ENCODE results near the gene EDRF1. TPM values are rescaled to one million over a fixed set of nuclear protein-coding genes. Genes with fewer than 3 reads are reported as not detected.
A peak's percentile ranks its signal among the peaks of the same experiment; 100 is the strongest.

EDRF1 gene
- total and polyA plus RNA-seq, 2 donors: 13.3 to 58.6 TPM

GRCh38 chr10:125720002-125720382, 483 bp downstream of the EDRF1 start:
- Histone ChIP-seq H3K36me3 (ENCODE audit: insufficient read depth) (peaks cover 4% of the 10 kb centered on the region), H3K27ac (ENCODE audit: low read depth) (peak overlapping the region; percentile 74), H3K4me1 (ENCODE audit: insufficient read depth) (no peaks in the 10 kb centered on the region), H3K4me3 (ENCODE audit: low read depth, low read length) (peak overlapping the region; percentile 86)
- no peak for DNase-seq (ENCODE audit: extremely low spot score)
- WGBS: 2% methylated on average over 15 of the region's 15 CpGs

DNA sequence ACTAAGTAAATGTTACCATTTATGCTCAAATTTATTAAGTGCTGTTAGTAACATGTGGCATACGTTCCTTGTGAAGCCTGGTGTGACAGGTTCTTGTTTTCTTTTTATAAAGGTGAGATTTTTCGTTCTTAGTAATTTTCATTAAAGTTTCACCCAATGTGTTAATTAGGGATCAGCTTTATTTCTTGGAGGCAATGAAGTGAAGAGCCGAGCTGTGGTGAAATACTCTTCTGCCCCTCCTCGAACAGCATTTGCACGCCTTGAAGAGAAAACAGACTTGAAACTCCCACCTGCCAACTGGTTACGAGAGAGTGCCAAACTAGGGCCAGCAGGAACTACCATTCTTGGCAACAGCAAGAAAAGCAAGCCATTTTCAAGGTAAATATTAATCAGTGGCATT, 1.5 kb downstream of the EDRF1 start:
- Histone ChIP-seq H3K4me3 (ENCODE audit: low read depth, low read length) (no peak overlapping the region), H3K4me1 (ENCODE audit: insufficient read depth) (no peaks in the 10 kb centered on the region)
- WGBS: 90% methylated on average over 6 of the region's 6 CpGs

GRCh38 chr10:125722811-125723210, 3.3 kb downstream of the EDRF1 start:
- Histone ChIP-seq H3K27ac (ENCODE audit: low read depth) (no peak overlapping the region), H3K36me3 (ENCODE audit: insufficient read depth) (peaks cover 6% of the 10 kb centered on the region), H3K4me1 (ENCODE audit: insufficient read depth) (no peaks in the 10 kb centered on the region), H3K4me3 (ENCODE audit: low read depth, low read length) (no peak overlapping the region)
- DNase-seq (ENCODE audit: extremely low spot score): no peak
- WGBS: 93% methylated on average over 1 of the region's 1 CpG

More for the DNA sequence above, 1.5 kb downstream of the EDRF1 start:
- DNase-seq (ENCODE audit: extremely low spot score): no peak
- Histone ChIP-seq H3K27ac (ENCODE audit: low read depth) (no peak overlapping the region), H3K36me3 (ENCODE audit: insufficient read depth) (peaks cover 6% of the 10 kb centered on the region)

GRCh38 chr10:125726914-125727313, 7.4 kb downstream of the EDRF1 start:
- no peaks in the 10 kb centered on the region for H3K4me1 ChIP-seq (ENCODE audit: insufficient read depth)
- no peak overlapping the region for H3K27ac ChIP-seq (ENCODE audit: low read depth)
- DNase-seq (ENCODE audit: extremely low spot score): no peak
- WGBS: 93% methylated on average over 7 of the region's 7 CpGs
- H3K4me3 ChIP-seq (ENCODE audit: low read depth, low read length): no peak overlapping the region
- H3K36me3 ChIP-seq (ENCODE audit: insufficient read depth): peaks cover 10% of the 10 kb centered on the region

GRCh38 chr10:125727436-125727835, 7.9 kb downstream of the EDRF1 start:
- DNase-seq (ENCODE audit: extremely low spot score): no peak
- 57% methylated on average over 3 of the region's 3 CpGs for WGBS
- H3K36me3 ChIP-seq (ENCODE audit: insufficient read depth): peaks cover 10% of the 10 kb centered on the region

DNA sequence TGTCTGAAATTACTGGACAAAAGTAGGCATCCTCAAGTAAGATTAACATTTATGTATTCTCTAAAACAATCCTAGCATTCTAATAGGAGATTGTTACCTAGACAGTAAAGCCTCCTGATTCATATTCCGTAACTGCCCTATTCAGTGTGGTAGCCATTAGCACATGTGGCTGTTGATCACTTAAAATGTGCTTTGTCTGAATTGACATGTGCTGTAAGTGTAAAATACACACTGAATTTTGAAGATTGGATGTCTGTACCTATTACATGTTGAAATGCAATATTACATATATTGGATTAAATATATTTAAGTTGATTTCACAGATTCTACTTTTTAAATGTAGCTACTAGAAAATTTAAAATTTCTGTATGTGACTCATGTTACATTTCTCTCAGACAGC, 14.6 kb downstream of the EDRF1 start:
- Histone ChIP-seq H3K4me1 (ENCODE audit: insufficient read depth) (no peaks in the 10 kb centered on the region), H3K4me3 (ENCODE audit: low read depth, low read length) (no peak overlapping the region), H3K27ac (ENCODE audit: low read depth) (no peak overlapping the region), H3K36me3 (ENCODE audit: insufficient read depth) (peaks cover 16% of the 10 kb centered on the region)
- DNase-seq (ENCODE audit: extremely low spot score): no peak
- 96% methylated on average over 1 of the region's 1 CpG for WGBS

More at GRCh38 chr10:125727436-125727835, 7.9 kb downstream of the EDRF1 start:
- no peak overlapping the region for H3K4me3 ChIP-seq (ENCODE audit: low read depth, low read length)
- H3K27ac ChIP-seq (ENCODE audit: low read depth): no peak overlapping the region
- no peaks in the 10 kb centered on the region for H3K4me1 ChIP-seq (ENCODE audit: insufficient read depth)

GRCh38 chr10:125734823-125735222, 15.3 kb downstream of the EDRF1 start:
- DNase-seq (ENCODE audit: extremely low spot score): no peak
- Histone ChIP-seq H3K36me3 (ENCODE audit: insufficient read depth) (peaks cover 19% of the 10 kb centered on the region), H3K27ac (ENCODE audit: low read depth) (no peak overlapping the region), H3K4me1 (ENCODE audit: insufficient read depth) (no peaks in the 10 kb centered on the region), H3K4me3 (ENCODE audit: low read depth, low read length) (no peak overlapping the region)
- WGBS: 97% methylated on average over 1 of the region's 1 CpG

DNA sequence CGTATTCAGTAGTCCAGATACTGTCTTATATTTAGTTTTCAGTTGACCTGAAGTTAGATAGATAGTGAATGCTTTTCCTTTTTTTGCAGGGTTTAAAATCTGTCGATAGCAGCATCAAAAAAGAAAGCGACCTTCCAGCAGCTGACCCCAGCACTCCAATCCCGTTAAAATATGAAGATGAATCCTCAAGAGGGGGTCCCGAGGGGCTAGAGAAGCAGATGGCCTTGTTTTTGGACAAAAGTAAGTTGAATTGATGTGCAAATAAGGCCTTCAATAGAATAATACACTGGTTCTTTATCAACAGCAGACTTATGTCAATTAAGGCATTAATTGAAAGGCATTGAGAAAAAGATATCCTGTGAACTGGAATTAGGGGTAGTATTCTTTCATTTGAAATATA, 18.7 kb downstream of the EDRF1 start:
- no peak overlapping the region for H3K4me3 ChIP-seq (ENCODE audit: low read depth, low read length)
- no peak for DNase-seq (ENCODE audit: extremely low spot score)
- 93% methylated on average over 5 of the region's 5 CpGs for WGBS
- H3K36me3 ChIP-seq (ENCODE audit: insufficient read depth): peaks cover 13% of the 10 kb centered on the region
- no peak overlapping the region for H3K27ac ChIP-seq (ENCODE audit: low read depth)
- no peaks in the 10 kb centered on the region for H3K4me1 ChIP-seq (ENCODE audit: insufficient read depth)

GRCh38 chr10:125739994-125740679, 20.6 kb downstream of the EDRF1 start:
- no peak overlapping the region for H3K4me3 ChIP-seq (ENCODE audit: low read depth, low read length)
- no peaks in the 10 kb centered on the region for H3K4me1 ChIP-seq (ENCODE audit: insufficient read depth)
- DNase-seq (ENCODE audit: extremely low spot score): no peak
- no peak overlapping the region for H3K27ac ChIP-seq (ENCODE audit: low read depth)
- 91% methylated on average over 7 of the region's 7 CpGs for WGBS
- peaks cover 16% of the 10 kb centered on the region for H3K36me3 ChIP-seq (ENCODE audit: insufficient read depth)

- no peak for DNase-seq (ENCODE audit: extremely low spot score)
- Histone ChIP-seq H3K36me3 (ENCODE audit: insufficient read depth) (peaks cover 9% of the 10 kb centered on the region), H3K27ac (ENCODE audit: low read depth) (no peak overlapping the region), H3K4me1 (ENCODE audit: insufficient read depth) (no peaks in the 10 kb centered on the region), H3K4me3 (ENCODE audit: low read depth, low read length) (no peak overlapping the region)
- 59% methylated on average over 2 of the region's 2 CpGs for WGBS
These were observed 23.0 kb downstream of the EDRF1 start for GRCh38 chr10:125742465-125742864.

DNA sequence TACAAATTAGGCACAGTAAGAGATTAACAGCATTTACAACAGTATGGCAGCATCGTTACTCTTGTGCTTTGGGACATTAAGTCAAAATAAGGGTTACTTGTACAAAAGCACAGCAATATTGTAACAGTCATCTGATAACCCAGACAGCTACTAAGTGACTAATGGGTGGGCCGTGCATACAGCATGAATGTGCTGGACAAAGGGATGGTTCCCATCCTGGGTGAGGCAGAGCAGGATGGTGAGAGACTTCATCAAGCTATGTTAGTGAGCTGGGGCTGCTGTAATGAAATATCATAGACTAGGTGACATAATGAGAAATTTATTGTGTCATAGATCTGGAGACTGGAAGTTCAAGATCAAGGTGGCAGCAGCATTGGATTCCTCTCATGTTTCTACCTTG, 25.4 kb downstream of the EDRF1 start:
- Histone ChIP-seq H3K4me3 (ENCODE audit: low read depth, low read length) (no peak overlapping the region), H3K27ac (ENCODE audit: low read depth) (no peak overlapping the region), H3K36me3 (ENCODE audit: insufficient read depth) (peaks cover 6% of the 10 kb centered on the region), H3K4me1 (ENCODE audit: insufficient read depth) (no peaks in the 10 kb centered on the region)
- DNase-seq (ENCODE audit: extremely low spot score): no peak
- WGBS: 94% methylated on average over 2 of the region's 2 CpGs

DNA sequence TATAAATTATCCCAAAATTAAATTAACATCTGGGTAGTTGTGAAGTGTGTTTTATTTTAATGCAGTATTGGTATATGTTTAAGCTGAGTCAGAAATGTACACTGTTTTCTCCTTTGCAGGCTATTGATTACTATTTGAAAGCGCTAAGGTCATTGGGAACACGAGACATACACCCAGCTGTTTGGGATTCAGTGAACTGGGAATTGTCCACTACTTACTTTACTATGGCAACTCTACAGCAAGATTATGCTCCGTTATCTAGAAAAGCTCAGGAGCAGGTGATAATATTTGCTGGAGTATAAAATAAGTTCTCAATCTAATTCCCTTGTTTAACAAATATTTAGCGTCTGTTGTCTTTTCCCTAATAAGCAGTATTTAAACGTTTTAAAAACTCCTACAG, 27.9 kb downstream of the EDRF1 start:
- no peak overlapping the region for H3K27ac ChIP-seq (ENCODE audit: low read depth)
- WGBS: 81% methylated on average over 5 of the region's 5 CpGs
- H3K4me1 ChIP-seq (ENCODE audit: insufficient read depth): no peaks in the 10 kb centered on the region
- H3K4me3 ChIP-seq (ENCODE audit: low read depth, low read length): no peak overlapping the region
- H3K36me3 ChIP-seq (ENCODE audit: insufficient read depth): peaks cover 5% of the 10 kb centered on the region
- no peak for DNase-seq (ENCODE audit: extremely low spot score)

DNA sequence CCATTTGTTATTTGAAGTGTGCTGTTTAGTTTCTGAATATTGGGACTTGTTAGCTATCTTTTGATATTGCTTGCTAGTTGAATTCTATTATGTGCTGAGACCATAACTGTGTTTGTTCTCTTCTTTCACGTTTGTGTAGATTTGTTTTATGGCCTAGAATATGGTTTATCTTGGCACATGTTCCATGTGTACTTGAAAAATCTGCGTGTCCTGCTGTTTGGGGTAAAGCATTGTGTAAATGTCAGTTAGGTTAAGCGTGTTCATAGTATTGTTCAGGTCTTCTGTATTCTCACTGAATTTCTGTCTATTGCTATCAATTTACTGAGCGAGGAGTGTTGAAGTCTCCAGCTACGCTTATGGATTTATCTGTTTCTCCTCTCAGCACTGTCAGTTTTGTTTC, 36.7 kb downstream of the EDRF1 start:
- no peak for DNase-seq (ENCODE audit: extremely low spot score)
- Histone ChIP-seq H3K36me3 (ENCODE audit: insufficient read depth) (peaks cover 7% of the 10 kb centered on the region), H3K4me1 (ENCODE audit: insufficient read depth) (no peaks in the 10 kb centered on the region), H3K27ac (ENCODE audit: low read depth) (no peak overlapping the region), H3K4me3 (ENCODE audit: low read depth, low read length) (no peak overlapping the region)
- WGBS: 70% methylated on average over 5 of the region's 5 CpGs

DNA sequence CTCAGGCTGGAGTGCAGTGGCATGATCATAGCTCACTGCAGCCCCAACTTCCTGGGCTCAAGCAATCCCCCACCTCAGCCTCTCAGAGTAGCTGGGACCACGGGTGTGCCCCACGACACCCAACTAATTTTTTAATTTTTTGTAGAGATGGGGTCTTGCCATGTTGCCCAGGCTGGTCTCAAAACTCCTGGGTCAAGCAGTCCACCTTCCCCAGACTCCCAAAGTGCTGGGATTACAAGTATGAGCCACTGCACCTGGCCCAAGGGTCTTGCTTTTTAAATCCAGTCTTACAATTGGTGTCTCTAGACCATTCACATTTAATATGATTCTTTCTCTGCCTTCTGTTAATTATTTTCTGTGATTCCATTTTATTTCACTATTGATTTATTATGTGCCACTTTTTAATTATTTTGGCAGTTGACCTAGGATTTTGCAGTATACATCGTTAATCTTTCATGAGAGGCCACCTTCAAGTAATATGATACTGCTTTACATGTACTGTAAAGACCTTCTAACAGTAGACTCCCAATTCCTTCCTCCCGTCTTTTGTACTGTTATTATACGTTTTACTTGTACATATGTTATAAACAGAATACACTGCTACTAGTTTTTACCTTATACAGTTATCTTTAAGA, 37.5 kb downstream of the EDRF1 start:
- WGBS: 89% methylated on average over 5 of the region's 5 CpGs
- Histone ChIP-seq H3K36me3 (ENCODE audit: insufficient read depth) (peaks cover 7% of the 10 kb centered on the region), H3K27ac (ENCODE audit: low read depth) (no peak overlapping the region), H3K4me1 (ENCODE audit: insufficient read depth) (no peaks in the 10 kb centered on the region), H3K4me3 (ENCODE audit: low read depth, low read length) (no peak overlapping the region)
- DNase-seq (ENCODE audit: extremely low spot score): no peak

All from urinary bladder (tissue), 4 donors.